ENCODE data around the gene BTLA.
"Not testable (repeated sequence)": the region's sequence is repeated elsewhere in the genome, so short reads cannot be mapped to it uniquely, and the experiment has no call there.

The BTLA gene

GRCh38 chr3:112437146-112438022 is 61.9 kb downstream of the BTLA start:
- DNase-seq: peak; percentile 68

- no peak for DNase-seq
Measured at GRCh38 chr3:112429960-112430359, 69.3 kb downstream of the BTLA start.

- no peak for DNase-seq
Measured at GRCh38 chr3:112427123-112427522, 72.1 kb downstream of the BTLA start.

DNA sequence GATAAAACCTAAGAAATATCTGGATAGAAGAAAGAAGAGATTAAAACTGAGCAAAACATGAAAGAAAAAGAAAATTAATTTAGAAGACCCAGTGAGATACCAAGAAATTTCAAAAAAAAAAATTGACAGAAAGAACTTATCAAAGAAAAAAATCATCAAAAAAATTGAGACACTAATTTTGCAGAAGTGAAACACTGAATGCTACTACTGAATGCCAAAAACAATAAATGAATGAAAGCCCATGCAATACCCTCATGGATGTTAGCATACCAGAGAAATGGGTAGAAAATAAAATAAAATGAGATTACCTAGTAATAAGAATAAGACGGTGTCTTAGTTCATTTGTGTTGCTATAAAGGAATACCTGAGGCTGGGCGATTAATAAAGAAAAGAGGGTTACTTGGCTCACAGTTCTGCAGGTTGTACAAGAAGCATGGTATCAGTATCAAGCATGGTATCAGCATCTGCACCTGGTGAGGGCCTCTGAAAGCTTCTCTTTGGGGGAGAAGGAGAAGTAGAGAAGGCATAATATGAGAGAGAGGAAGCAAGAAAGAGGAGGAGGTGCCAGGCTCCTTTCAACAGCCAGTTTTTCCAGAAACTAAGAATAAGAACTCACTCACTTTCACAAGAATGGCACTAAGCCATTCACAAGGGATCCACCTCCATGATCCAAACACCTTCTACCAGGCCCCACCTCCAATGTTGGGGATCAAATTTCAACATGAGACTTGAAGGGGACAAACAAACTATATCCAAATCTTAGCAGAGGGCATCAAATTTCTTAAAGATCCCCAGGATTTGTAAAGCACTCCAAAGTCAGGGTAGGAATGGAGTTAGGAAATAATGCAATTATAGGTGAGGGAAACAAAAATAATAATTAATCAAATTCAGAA is 73.2 kb downstream of the BTLA start:
- DNase-seq: no peak

GRCh38 chr3:112425382-112425781 is 73.9 kb downstream of the BTLA start:
- no peak for DNase-seq

DNA sequence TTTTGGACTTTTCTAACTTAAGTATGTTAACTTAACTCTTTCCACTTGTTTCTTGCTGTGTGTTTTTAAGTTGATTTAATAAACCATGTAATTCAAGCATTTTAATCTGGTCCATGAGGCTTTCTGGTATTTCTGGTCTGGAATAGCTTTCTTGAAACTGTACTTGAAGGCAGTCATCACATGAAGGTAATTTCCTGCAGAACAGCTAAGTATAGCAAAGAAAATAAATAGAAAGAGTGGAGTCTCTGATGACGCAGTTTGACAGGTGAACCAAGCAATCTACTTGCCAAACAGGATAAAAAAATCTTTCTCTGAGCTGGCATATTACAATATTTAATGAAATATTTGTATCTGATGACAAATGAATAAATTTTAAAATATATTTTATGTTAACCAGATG is 74.9 kb downstream of the BTLA start:
- DNase-seq: no peak

DNA sequence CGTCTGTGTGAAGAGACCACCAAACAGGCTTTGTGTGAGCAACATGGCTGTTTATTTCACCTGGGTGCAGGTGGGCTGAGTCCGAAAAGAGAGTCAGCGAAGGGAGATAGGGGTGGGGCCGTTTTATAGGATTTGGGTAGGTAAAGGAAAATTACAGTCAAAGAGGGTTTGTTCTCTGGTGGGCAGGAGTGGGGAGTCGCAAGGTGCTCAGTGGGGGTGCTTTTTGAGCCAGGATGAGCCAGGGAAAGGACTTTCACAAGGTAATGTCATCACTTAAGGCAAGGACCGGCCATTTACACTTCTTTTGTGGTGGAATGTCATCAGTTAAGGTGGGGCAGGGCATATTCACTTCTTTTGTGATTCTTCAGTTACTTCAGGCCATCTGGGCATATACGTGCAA is 76.4 kb downstream of the BTLA start:
- not testable (repeated sequence) for DNase-seq

GRCh38 chr3:112418526-112418925 is 80.7 kb downstream of the BTLA start:
- DNase-seq: not testable (repeated sequence)

- no peak for DNase-seq
Measured at GRCh38 chr3:112417696-112418318, 81.5 kb downstream of the BTLA start.

DNA sequence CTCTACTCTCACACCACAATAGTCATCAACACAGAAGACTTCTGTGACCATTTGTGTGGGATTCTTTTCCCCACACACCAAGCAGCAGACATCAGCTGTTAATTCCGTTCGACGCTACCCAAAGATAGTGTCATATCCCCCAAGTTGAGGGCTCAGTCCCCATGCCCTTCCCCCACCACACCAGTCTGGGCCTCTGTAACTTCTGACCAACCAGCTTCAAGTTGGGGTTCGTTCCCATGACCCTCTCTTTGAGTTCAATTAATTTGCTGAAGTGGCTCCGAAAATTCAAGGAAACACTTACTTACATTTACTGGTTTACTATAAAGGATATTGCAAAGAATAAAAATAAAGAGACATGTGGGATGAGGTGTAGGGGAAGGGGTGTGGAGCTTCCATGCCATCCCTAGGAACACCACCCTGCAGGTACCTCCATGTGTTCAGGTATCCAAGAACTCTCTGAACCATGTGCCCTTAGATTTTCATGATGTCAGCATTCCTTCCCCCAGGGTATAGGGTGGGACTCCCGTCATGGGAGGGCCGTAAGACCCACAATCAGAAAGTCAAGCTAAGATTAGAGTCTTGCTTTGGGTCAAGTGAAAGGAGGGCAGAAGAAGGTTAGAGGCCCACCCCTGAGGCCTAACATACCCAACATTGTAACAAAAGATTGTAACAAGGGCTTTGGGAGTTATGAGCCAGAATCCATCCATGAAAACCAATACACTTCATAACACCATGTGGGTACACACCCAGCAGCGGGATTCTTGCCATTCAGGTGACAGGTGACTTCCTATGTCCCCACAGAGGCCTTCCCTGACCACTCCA is 82.7 kb downstream of the BTLA start:
- DNase-seq: no peak

- no peak for DNase-seq
Measured at GRCh38 chr3:112415390-112415789, 83.9 kb downstream of the BTLA start.

All from activated CD4-positive, alpha-beta T cell treated with anti-CD3 and anti-CD28 coated beads, Interleukin-2, Interleukin-6, amounts not matched to agents 100 ng/mL and 50 ng/mL, durations not matched to agents 16 hours and 8 hours (primary cell).